DND-41 (cell line): ENCODE data around the gene EFL1.

ENCODE experiments used
- ATAC-seq: fragments of 200-7000 bp; cut with Tn5 transposase; 3 replicates; pipeline ENCODE4 v1.9.1; 2021; ENCODE audit warnings: low read depth; ENCODE audit not compliant: insufficient read depth
- DNase-seq: peaks from one replicate; pipeline ENCODE4 v3.0.0-alpha.2; 2020
- H2AFZ ChIP-seq: 2 replicates; pipeline ENCODE4 v1.6.0; 2012; ENCODE audit warnings: low read depth, low read length
- H3K27ac ChIP-seq: 2 replicates; pipeline ENCODE4 v1.5.1; 2012; ENCODE audit warnings: low read length, inconsistent platforms
- H3K27me3 ChIP-seq: fragments of 200-600 bp; sonication (generic); 2 replicates; pipeline ENCODE4 v1.6.0; 2012; ENCODE audit warnings: low read length, mild to moderate bottlenecking, inconsistent platforms; ENCODE audit not compliant: insufficient read depth, poor library complexity
- H3K36me3 ChIP-seq: 2 replicates; pipeline ENCODE4 v1.5.1; 2012; ENCODE audit warnings: low read length, inconsistent platforms; ENCODE audit not compliant: insufficient read depth
- H3K4me1 ChIP-seq: 2 replicates; pipeline ENCODE4 v1.5.1; 2012; ENCODE audit warnings: mild to moderate bottlenecking, low read length; ENCODE audit not compliant: insufficient read depth
- H3K4me2 ChIP-seq: 2 replicates; pipeline ENCODE4 v1.6.0; 2012; ENCODE audit warnings: mild to moderate bottlenecking, moderate library complexity, low read length, inconsistent platforms; ENCODE audit not compliant: insufficient read depth
- H3K4me3 ChIP-seq, 2 experiments: fragments of 200-600 bp in 1 of 2; shearing (Covaris generic) in 1 of 2; 2 replicates each; pipeline ENCODE4 v1.5.1; 2012 to 2016; ENCODE audit warnings: inconsistent platforms in 2 of 2, low read length in 2 of 2, mild to moderate bottlenecking in 2 of 2, low read depth in 1 of 2, moderate library complexity in 1 of 2
- H3K79me2 ChIP-seq: 2 replicates; pipeline ENCODE4 v1.6.0; 2012; ENCODE audit warnings: low read length, inconsistent platforms; ENCODE audit not compliant: insufficient read depth
- H3K9ac ChIP-seq: 2 replicates; pipeline ENCODE4 v1.6.0; 2012; ENCODE audit warnings: low read depth, mild to moderate bottlenecking, inconsistent platforms, low read length, moderate library complexity
- H3K9me3 ChIP-seq: 2 replicates; pipeline ENCODE4 v1.5.1; 2012; ENCODE audit warnings: low read length, moderate library complexity, mild to moderate bottlenecking, inconsistent platforms; ENCODE audit not compliant: insufficient read depth, severe bottlenecking
- H4K20me1 ChIP-seq: 2 replicates; pipeline ENCODE4 v1.6.0; 2012; ENCODE audit warnings: low read length; ENCODE audit not compliant: insufficient read depth
- CTCF ChIP-seq: IDR thresholded peaks from 2 replicates; pipeline ENCODE4 v1.5.1; 2012; ENCODE audit warnings: borderline replicate concordance, low read length, moderate library complexity, mild to moderate bottlenecking; ENCODE audit not compliant: poor library complexity, severe bottlenecking; ENCODE audit errors: extremely low read depth
- EZH2 ChIP-seq: IDR thresholded peaks from 3 replicates; pipeline ENCODE4 v1.6.1; 2012; ENCODE audit warnings: borderline replicate concordance, low read depth, mild to moderate bottlenecking, moderate library complexity, low read length, inconsistent platforms; ENCODE audit not compliant: severe bottlenecking

The EFL1 gene

DNA sequence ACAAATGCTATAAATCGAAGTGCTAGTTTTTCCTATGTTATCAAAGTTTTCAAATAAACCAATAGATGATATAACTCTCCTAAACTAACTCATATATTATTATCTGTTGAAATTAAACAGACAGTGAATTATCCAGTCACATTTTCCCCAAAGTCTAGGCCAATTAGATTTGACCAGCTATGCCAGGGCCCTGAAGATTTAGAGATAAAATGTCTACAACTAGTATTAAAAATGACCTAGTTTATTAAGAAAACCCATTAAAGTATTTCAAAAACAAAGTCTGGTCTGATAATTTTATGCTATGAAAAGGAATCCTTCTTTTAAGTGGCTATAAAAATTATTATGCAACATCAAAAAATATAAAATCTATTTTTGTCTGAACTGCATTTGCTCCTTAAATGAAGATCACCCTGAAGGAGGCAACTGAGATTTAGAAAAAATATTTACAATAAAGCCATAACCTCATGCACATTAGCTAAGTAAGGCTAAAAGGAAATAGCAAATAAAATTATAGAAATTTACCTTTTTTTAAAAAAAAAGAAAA lies 133.3 kb downstream of the EFL1 start:
- H4K20me1 ChIP-seq, result no peaks in the 10 kb centered on the region
- ATAC-seq (no peak), DNase-seq (no peak)
- no peak overlapping the region for H2AFZ ChIP-seq
- H3K9me3 ChIP-seq, result no peaks in the 10 kb centered on the region
- H3K79me2 ChIP-seq, result no peaks in the 10 kb centered on the region
- no peak overlapping the region for H3K4me2 ChIP-seq
- H3K4me1 ChIP-seq, result no peaks in the 10 kb centered on the region
- H3K27ac ChIP-seq, result no peak overlapping the region
- no peak overlapping the region for H3K9ac ChIP-seq
- TF ChIP-seq EZH2 (no peak), CTCF (no peak)
- H3K27me3 ChIP-seq, result no peaks in the 10 kb centered on the region
- peaks cover 51% of the 10 kb centered on the region for H3K36me3 ChIP-seq
- H3K4me3 ChIP-seq, result no peak overlapping the region

DNA sequence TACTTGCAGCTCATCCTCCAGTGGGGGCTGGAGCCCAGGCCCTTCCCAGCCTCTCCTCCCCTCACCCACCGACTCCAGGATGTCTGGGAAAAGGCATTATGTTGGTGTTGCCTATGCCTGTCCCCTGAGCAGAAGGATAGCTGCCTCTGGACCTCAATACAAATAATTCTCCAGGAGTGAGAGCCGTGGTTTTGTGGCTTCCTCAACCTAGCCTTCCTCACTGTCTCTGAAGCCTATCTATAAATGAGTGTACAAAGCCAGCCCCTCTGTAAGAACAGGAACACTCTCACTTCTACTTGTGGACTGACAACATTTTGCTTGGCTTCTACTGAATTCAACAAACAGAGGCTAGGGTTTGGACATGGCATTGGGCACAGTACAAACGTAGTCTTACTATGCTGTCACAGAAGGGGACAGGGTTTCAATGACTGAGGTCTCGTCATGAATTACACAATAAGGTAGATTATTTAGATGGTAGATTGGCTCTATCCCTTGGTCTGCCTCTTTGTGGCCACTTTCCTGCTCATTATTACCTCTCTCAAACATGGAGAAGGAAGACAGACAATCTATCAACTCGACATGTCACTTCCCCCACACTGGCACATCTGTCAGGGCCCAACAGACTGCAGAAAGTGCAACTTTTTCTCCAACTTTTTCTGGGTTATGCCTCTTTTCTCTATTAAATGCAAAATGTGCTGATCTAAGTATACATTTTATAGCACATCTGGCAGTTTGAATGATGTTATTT lies 134.0 kb downstream of the EFL1 start:
- peaks cover 48% of the 10 kb centered on the region for H3K36me3 ChIP-seq
- H3K4me2 ChIP-seq, result no peak overlapping the region
- DNase-seq (no peak), ATAC-seq (no peak)
- no peak overlapping the region for H3K9ac ChIP-seq
- no peak overlapping the region for H3K4me3 ChIP-seq
- no peak for TF ChIP-seq EZH2
- TF ChIP-seq CTCF, result no peak
- no peaks in the 10 kb centered on the region for H3K4me1 ChIP-seq
- no peaks in the 10 kb centered on the region for H4K20me1 ChIP-seq
- no peaks in the 10 kb centered on the region for H3K27me3 ChIP-seq
- H3K9me3 ChIP-seq, result no peaks in the 10 kb centered on the region
- no peaks in the 10 kb centered on the region for H3K79me2 ChIP-seq
- H3K27ac ChIP-seq, result no peak overlapping the region
- no peak overlapping the region for H2AFZ ChIP-seq

- no peak for ATAC-seq
- H3K27me3 ChIP-seq, result no peaks in the 10 kb centered on the region
- no peaks in the 10 kb centered on the region for H3K4me1 ChIP-seq
- TF ChIP-seq EZH2 (no peak), CTCF (no peak)
- H3K79me2 ChIP-seq, result no peaks in the 10 kb centered on the region
- no peak overlapping the region for H3K9ac ChIP-seq
- peaks cover 41% of the 10 kb centered on the region for H3K36me3 ChIP-seq
- H3K4me3 ChIP-seq, result no peak overlapping the region
- no peak for DNase-seq
- H3K27ac ChIP-seq, result no peak overlapping the region
- H3K9me3 ChIP-seq, result no peaks in the 10 kb centered on the region
- H2AFZ ChIP-seq, result no peak overlapping the region
- H3K4me2 ChIP-seq, result no peak overlapping the region
- H4K20me1 ChIP-seq, result no peaks in the 10 kb centered on the region
Observed at GRCh38 chr15:82127581-82127980, 135.0 kb downstream of the EFL1 start.
